ENCODE results near the gene VAV3.
A peak's percentile ranks its signal among the peaks of the same experiment; 100 is the strongest.
"Not testable (repeated sequence)": the region's sequence is repeated elsewhere in the genome, so short reads cannot be mapped to it uniquely, and the experiment has no call there.

Gene VAV3

GRCh38 chr1:107965110-107965991 is at the start of gene VAV3:
VAV3 (minus strand) TSS chr1:107965180; CDS start chr1:107964869, 311 bp downstream.
- peak; percentile 31 to 51 for DNase-seq

GRCh38 chr1:108012553-108012952 is 47.6 kb upstream of the VAV3 start:
- DNase-seq = no peak

- no peak for DNase-seq
Measured at GRCh38 chr1:108011295-108011694, 46.3 kb upstream of the VAV3 start.

- DNase-seq = no peak
Measured at GRCh38 chr1:108010581-108010980, 45.6 kb upstream of the VAV3 start.

- no peak for DNase-seq
Measured at GRCh38 chr1:108009603-108010195, 44.7 kb upstream of the VAV3 start.

GRCh38 chr1:108007531-108007930 is 42.6 kb upstream of the VAV3 start:
- no peak for DNase-seq

GRCh38 chr1:108007070-108007469 is 42.1 kb upstream of the VAV3 start:
- no peak for DNase-seq

GRCh38 chr1:108004919-108005318 is 39.9 kb upstream of the VAV3 start:
- DNase-seq = not testable (repeated sequence)

- DNase-seq = peak; percentile 6 to 29
Measured at GRCh38 chr1:108000620-108001111, 35.7 kb upstream of the VAV3 start.

GRCh38 chr1:108000184-108000583 is 35.2 kb upstream of the VAV3 start:
- no peak for DNase-seq

- no peak for DNase-seq
Measured at GRCh38 chr1:107997866-107998265, 32.9 kb upstream of the VAV3 start.

- DNase-seq = peak in 1 of 2 experiments; percentile 28
Measured at GRCh38 chr1:107993920-107994319, 28.9 kb upstream of the VAV3 start.

- DNase-seq = no peak
Measured at GRCh38 chr1:107992347-107992746, 27.4 kb upstream of the VAV3 start.

- DNase-seq = no peak
Measured at GRCh38 chr1:107991371-107992066, 26.5 kb upstream of the VAV3 start.

GRCh38 chr1:107990606-107991005 is 25.6 kb upstream of the VAV3 start:
- DNase-seq = no peak

- DNase-seq = no peak
Measured at GRCh38 chr1:107981277-107981676, 16.3 kb upstream of the VAV3 start.

GRCh38 chr1:107979926-107980325 is 14.9 kb upstream of the VAV3 start:
- no peak for DNase-seq

- DNase-seq = no peak
Measured at GRCh38 chr1:107979088-107979487, 14.1 kb upstream of the VAV3 start.

GRCh38 chr1:107976836-107977235 is 11.9 kb upstream of the VAV3 start:
- peak in 1 of 2 experiments; percentile 3 for DNase-seq

- DNase-seq = no peak
Measured at GRCh38 chr1:107976431-107976830, 11.5 kb upstream of the VAV3 start.

GRCh38 chr1:107975851-107976250 is 10.9 kb upstream of the VAV3 start:
- no peak for DNase-seq

GRCh38 chr1:107974090-107974489 is 9.1 kb upstream of the VAV3 start:
- no peak for DNase-seq

- DNase-seq = no peak
Measured at GRCh38 chr1:107972391-107973180, 7.6 kb upstream of the VAV3 start.
